ENCODE results near the gene SDF2L1.

Gene SDF2L1

GRCh38 chr22:21652547-21653545 lies 10.7 kb downstream of the SDF2L1 start:
- peak overlapping the region; percentile 57 for H3K27ac ChIP-seq
- TF ChIP-seq, protein P1, sequence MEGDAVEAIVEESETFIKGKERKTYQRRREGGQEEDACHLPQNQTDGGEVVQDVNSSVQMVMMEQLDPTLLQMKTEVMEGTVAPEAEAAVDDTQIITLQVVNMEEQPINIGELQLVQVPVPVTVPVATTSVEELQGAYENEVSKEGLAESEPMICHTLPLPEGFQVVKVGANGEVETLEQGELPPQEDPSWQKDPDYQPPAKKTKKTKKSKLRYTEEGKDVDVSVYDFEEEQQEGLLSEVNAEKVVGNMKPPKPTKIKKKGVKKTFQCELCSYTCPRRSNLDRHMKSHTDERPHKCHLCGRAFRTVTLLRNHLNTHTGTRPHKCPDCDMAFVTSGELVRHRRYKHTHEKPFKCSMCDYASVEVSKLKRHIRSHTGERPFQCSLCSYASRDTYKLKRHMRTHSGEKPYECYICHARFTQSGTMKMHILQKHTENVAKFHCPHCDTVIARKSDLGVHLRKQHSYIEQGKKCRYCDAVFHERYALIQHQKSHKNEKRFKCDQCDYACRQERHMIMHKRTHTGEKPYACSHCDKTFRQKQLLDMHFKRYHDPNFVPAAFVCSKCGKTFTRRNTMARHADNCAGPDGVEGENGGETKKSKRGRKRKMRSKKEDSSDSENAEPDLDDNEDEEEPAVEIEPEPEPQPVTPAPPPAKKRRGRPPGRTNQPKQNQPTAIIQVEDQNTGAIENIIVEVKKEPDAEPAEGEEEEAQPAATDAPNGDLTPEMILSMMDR (conservative IDR thresholded peaks at IDR 0.05) = no peak
- no peak for TF ChIP-seq ZFX (IDR thresholded peaks at IDR 0.05)

- H3K27ac ChIP-seq = peak overlapping the region; percentile 55
- TF ChIP-seq, protein P1 (conservative IDR thresholded peaks at IDR 0.05) = no peak
- TF ChIP-seq ZFX (IDR thresholded peaks at IDR 0.05) = no peak
Measured at GRCh38 chr22:21657020-21657359, 14.9 kb downstream of the SDF2L1 start.

- no peak for TF ChIP-seq ZFX (IDR thresholded peaks at IDR 0.05)
- TF ChIP-seq, protein P1 (conservative IDR thresholded peaks at IDR 0.05) = no peak; the same call in 1 of the 2 replicates
- peak overlapping the region; percentile 55 for H3K27ac ChIP-seq
Measured at GRCh38 chr22:21657360-21658032, 15.4 kb downstream of the SDF2L1 start.

- TF ChIP-seq ZFX (IDR thresholded peaks at IDR 0.05) = no peak
- TF ChIP-seq, protein P1 (conservative IDR thresholded peaks at IDR 0.05) = no peak
- no peak overlapping the region for H3K27ac ChIP-seq
Measured at GRCh38 chr22:21659864-21660525, 17.9 kb downstream of the SDF2L1 start.

GRCh38 chr22:21660904-21661303 lies 18.8 kb downstream of the SDF2L1 start:
- TF ChIP-seq ZFX (IDR thresholded peaks at IDR 0.05) = no peak
- TF ChIP-seq, protein P1 (conservative IDR thresholded peaks at IDR 0.05) = no peak
- H3K27ac ChIP-seq = no peak overlapping the region

- TF ChIP-seq, protein P1 (conservative IDR thresholded peaks at IDR 0.05) = no peak
- TF ChIP-seq ZFX (IDR thresholded peaks at IDR 0.05) = no peak
- no peak overlapping the region for H3K27ac ChIP-seq
Measured at GRCh38 chr22:21661991-21662390, 19.9 kb downstream of the SDF2L1 start.
